Activated T-cell treated with anti-CD3 and anti-CD28 coated beads for 24 hours (primary cell): ENCODE results near the gene PPM1N.
A peak's percentile ranks its signal among the peaks of the same experiment; 100 is the strongest.

ENCODE experiments used
- DNase-seq: peaks from one replicate; pipeline ENCODE4 v3.0.0-alpha.2; 2020; ENCODE audit warnings: low read depth

PPM1N gene

GRCh38 chr19:45470762-45471081 is 27.5 kb upstream of the PPM1N start:
- no peak for DNase-seq

- DNase-seq, result no peak
These were observed 26.9 kb upstream of the PPM1N start for GRCh38 chr19:45471111-45471930.

GRCh38 chr19:45471931-45472562 is 26.2 kb upstream of the PPM1N start:
- no peak for DNase-seq

- DNase-seq, result no peak
These were observed 25.5 kb upstream of the PPM1N start for GRCh38 chr19:45472563-45473366.

GRCh38 chr19:45473367-45473681 is 24.9 kb upstream of the PPM1N start:
- no peak for DNase-seq

GRCh38 chr19:45473682-45474605 is 24.3 kb upstream of the PPM1N start:
- DNase-seq, result no peak

GRCh38 chr19:45474606-45475521 is 23.4 kb upstream of the PPM1N start:
- no peak for DNase-seq

GRCh38 chr19:45475537-45476291 is 22.5 kb upstream of the PPM1N start:
- DNase-seq, result no peak

GRCh38 chr19:45476304-45476703 is 21.9 kb upstream of the PPM1N start:
- DNase-seq, result no peak

- no peak for DNase-seq
These were observed 21.1 kb upstream of the PPM1N start for GRCh38 chr19:45477186-45477585.

GRCh38 chr19:45477713-45478453 is 20.4 kb upstream of the PPM1N start:
- no peak for DNase-seq

GRCh38 chr19:45478454-45479238 is 19.6 kb upstream of the PPM1N start:
- peak; percentile 90 for DNase-seq

- no peak for DNase-seq
These were observed 15.2 kb upstream of the PPM1N start for GRCh38 chr19:45483033-45483432.

GRCh38 chr19:45484273-45484945 is 13.8 kb upstream of the PPM1N start:
- DNase-seq, result no peak

GRCh38 chr19:45485305-45486077 is 12.8 kb upstream of the PPM1N start:
- DNase-seq, result peak; percentile 96

- DNase-seq, result no peak
These were observed 9.5 kb upstream of the PPM1N start for GRCh38 chr19:45488708-45489107.

GRCh38 chr19:45489216-45489855 is 8.9 kb upstream of the PPM1N start:
- no peak for DNase-seq
